GM19238 (cell line): ENCODE measurements around the gene CCR1.
A peak's percentile ranks its signal among the peaks of the same experiment; 100 is the strongest.
"Not testable (repeated sequence)": the region's sequence is repeated elsewhere in the genome, so short reads cannot be mapped to it uniquely, and the experiment has no call there.

Experiments
- DNase-seq: peaks from one replicate; pipeline ENCODE4 v3.0.0; 2011; ENCODE audit warnings: low spot score; ENCODE audit not compliant: insufficient read length

The CCR1 gene

DNA sequence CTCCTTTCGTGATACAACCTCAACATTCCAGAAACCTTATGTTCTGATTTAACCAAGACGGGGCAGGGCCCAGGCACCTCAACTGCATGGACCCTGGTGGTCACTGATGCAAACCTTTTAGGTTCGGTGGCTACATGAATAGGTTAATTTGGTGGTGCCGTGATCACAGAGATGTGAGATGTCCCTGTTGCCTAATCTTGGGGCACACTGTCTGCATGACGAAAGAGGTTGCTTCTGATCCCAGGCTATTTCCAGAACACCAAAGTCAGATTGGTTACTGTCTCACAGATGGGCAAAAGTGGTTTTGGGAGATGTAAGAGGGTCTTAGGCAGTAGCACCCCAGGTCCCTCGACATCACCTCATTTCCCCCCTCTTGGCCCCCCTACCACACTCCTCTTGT, 4.0 kb upstream of the CCR1 start:
- no peak for DNase-seq

DNA sequence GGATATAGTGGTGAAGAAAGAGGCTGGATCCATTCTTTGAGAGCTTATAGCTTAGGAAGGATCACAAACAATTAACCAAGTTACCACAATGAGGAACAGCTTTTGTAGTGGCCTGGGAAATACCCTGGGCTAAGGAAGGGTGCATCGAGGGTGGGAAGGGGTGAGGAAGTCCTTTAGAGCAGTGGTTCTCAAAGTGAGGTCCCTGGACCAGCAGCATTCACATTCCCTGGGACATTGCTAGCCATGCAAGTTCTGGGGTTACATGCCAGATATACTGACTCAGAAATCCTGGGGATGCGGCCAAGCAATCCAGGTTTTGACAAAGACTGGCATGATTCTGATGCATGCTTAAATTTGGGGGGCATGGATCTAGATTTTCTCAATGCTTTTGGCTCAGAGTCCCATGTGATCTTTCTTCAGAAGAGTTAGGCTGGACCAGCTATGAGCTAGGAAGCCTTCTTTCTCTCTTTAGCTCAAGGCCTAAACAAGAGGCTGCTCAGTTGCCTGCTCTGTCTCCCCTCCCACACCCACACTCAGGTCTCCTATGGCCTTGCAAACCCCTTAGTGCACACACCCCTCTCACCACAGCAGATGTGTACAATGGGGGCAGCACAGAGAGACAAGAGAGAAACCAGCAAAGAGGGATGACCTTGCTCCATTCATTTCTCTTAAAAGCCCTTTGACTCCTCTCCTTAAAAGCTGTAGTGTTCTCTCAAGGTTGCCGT, 1.8 kb upstream of the CCR1 start:
- DNase-seq: no peak

DNA sequence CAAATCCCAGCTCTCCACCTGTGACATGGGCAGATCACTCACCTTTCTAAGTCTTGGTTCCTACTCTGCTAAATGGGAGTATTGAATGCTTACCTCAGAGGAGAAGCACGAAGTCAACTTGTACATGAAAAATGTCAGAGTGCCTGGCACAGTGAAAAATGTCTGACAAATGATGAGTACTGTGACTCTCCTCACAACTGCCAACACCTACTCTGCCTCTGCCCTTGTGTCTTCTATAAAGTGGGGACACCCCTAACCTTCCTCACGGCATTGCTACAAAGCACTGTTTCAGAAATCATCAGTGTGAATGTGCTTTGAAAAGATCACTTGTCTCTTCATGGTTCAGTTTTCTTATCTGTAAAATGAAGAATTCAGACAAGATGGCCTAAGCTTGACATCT, 940 bp upstream of the CCR1 start:
- no peak for DNase-seq

- DNase-seq: not testable (repeated sequence)
Observed at GRCh38 chr3:46207514-46207913, 599 bp downstream of the CCR1 start.

DNA sequence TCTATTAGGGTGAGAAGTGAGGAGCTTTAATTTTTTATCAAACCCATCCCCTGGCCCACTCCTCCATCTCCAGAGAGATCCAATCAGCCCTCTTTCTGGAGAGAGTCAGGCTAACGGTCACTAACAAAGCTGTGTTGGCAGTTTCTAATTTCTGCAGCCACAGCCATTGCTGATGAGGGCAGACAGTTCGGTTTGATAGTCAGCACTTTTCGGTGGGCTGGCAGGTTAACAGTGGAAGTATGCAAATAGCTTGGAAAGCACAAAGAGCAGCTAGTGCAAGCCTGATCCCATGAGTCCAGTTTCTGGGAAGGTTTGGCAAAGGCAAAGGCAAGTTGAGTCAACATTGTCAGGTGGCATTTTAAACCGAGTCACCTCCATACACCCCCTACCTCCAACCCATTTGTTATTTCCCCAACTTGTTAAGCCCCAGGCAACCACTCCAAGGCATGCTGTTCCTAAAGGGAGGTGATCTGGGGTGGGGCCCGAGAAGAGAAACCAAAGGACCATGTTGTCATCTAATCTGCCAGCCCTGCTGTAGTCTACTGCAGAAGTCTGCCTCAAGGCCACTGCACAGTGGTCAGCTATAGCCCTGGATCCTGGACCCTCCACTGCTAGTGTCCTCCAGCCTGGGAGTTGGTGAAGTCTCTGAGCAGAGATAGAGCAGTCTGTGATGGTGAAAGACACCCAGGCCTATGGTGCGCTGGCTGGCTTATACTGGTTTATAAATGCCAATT, 1.7 kb downstream of the CCR1 start:
- no peak for DNase-seq

DNA sequence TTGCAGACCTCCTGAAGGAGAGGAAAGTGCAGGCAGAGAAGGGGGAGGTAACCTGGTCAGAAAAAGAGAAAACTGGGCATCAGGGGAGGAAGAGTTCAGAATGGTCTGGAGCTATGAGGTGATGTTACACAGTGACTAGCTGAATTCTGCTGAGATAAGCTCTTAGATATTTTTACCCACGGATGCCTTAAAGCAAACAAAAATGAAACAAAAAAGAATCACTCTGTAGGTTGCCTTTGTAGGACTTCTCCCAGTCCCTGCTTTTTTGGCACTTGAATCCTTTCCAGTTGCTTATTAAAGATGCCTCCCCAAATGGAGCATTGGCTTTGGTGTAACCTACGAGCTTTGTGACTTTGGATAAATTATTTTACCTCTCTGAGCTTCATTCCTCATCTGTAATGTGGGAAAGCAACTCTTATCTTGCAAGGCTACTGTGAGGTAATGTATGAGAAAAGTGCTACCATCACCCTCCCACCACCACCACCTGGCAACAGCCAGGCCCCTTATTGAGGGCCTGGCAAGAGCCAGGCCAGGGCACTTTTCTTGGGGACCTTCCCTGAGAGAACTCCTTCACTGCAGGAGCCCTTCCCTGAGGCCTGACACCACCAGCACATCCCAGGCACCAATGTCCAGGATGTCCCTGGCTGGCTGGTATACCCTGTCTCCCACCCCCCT, 2.7 kb downstream of the CCR1 start:
- no peak for DNase-seq

- no peak for DNase-seq
Observed at GRCh38 chr3:46203681-46204080, 4.4 kb downstream of the CCR1 start.

- no peak for DNase-seq
Observed at GRCh38 chr3:46202535-46202934, 5.6 kb downstream of the CCR1 start.

- no peak for DNase-seq
Observed at GRCh38 chr3:46200790-46201189, 7.3 kb downstream of the CCR1 start.

- no peak for DNase-seq
Observed at GRCh38 chr3:46200211-46200610, 7.9 kb downstream of the CCR1 start.

DNA sequence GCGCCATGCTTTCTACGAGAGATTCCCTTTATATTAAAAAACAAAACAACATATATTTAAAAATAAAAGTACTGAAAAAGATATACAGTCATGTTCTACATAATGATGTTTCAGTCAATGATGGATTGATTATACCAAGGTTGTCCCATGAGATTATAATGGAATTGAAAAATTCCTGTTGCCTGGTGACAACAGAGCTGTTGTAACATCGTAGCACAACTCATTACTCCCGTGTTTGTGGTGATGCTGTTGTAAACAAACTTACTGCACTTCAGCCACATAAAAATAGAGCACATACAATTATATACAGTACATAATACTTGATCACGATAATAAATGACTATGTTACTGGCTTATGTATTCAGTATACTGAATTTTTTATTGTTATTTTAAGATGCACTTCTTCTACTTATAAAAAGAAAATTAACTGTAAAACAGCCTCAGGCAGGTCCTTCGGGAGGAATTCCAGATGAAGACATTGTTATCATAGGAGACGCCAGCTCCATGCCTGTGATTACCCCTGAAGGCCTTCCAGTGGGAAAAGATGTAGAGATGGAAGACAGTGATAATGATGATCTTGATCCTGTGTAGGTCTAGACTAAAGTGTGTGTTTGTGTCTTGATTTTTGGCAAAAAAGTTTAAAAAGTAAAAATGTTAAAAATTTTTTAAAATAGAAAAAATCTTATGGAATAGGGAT, 11.7 kb downstream of the CCR1 start:
- no peak for DNase-seq

GRCh38 chr3:46194868-46195553, 13.1 kb downstream of the CCR1 start:
- no peak for DNase-seq

- DNase-seq: no peak
Observed at GRCh38 chr3:46193436-46193835, 14.7 kb downstream of the CCR1 start.

DNA sequence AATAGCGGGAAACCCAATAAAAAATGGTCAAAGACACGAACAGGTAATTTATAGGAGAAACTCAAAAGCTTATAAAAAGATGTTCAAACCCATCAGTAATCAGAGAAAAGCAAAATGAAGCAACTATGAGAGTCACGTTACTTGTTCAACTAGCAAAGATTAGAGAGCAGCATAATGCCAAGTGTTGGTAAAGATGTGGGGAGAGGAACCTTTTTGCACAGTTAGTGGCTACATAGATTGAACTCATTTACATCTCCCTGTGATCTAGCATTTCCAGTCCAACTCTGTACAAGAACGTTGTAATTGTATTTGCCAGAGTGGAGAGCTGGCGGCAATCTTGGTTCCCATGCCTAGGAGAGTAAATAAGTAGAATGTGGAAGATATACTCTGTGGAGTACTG, 15.2 kb downstream of the CCR1 start:
- no peak for DNase-seq

DNA sequence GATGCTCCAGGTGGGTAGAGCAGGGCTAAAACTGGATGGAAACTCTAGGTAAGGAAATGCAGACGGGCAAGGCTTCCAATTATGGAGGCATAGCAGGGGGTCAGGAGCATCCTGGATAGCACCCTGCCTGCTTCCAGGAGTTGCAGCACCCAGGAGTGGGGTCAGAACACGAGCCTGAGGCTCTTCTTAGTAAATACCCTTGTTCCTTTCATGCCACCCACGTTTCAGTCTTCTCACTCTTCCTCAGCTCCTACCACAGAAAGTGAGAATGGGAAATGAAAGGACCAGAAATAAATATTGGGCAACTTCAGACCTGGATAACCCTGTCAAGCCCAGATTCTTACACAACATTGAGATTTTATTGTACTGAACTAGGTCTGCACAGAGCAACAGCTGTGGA, 16.4 kb downstream of the CCR1 start:
- DNase-seq: no peak

- no peak for DNase-seq
Observed at GRCh38 chr3:46188708-46189107, 19.4 kb downstream of the CCR1 start.

DNA sequence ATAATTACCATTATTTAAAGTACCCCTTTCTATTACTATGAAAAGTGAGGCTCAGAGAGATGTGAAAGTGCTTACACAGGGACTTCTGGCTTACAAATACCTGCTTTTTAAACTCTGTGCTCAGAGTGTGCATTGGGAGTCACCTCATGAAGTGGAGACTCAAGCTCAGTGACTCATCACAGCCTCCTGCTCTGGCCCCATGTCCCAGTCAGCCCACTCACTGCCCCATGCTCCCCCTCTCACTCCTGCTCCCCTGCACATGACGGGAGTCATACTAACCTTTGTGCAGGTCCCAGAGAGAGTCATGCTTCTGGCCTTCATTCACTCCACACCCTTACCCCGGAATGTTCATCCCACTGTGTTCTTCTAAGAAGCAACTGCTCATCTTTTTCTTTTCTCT, 20.2 kb downstream of the CCR1 start:
- no peak for DNase-seq

DNA sequence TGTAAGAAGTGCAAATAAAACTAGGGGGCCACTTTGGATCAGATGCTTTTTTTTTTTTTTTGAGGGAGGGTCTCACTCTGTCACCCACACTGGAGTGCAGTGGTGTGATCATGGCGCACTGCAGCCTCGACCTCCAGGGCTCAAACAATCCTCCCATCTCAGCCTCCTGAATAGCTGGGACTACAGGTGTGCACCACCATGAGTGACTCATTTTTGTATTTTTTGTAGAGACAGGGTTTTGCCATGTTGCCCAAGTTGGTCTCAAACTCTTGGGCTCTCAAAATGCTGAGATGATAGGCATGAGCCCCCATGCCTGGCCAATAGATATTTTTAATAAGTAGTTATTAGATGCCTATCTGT, 20.8 kb downstream of the CCR1 start:
- DNase-seq: no peak

- DNase-seq: peak; percentile 35
Observed at GRCh38 chr3:46186471-46187340, 21.4 kb downstream of the CCR1 start.

DNA sequence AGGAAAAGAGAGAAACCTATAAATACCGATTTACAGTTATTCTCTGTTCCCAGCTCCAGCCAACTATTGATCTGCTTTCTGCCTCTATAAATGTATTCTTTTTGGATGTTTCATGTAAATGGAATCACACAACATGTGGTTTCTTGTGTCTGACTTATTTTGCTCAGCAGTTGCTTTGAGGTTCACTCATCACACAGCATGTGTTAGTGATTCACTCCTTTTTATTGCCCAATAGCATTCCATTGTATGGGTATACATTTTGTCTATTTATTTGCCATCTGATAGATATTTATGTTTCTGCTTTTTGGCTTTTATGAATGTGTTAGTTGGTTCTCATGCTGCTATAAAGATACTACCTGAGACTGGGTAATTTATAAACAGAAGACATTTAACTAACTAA, 23.6 kb downstream of the CCR1 start:
- no peak for DNase-seq

GRCh38 chr3:46183330-46183729, 24.8 kb downstream of the CCR1 start:
- no peak for DNase-seq
